IPS-20b (cell line): Measurements from ENCODE around the gene COG8.
"Not testable (repeated sequence)": the region's sequence is repeated elsewhere in the genome, so short reads cannot be mapped to it uniquely, and the experiment has no call there.

ENCODE experiments used
- H3K27ac ChIP-seq: one replicate; pipeline ENCODE4 v1.5.1; 2013; ENCODE audit warnings: low read length
- H3K27me3 ChIP-seq: 2 replicates; pipeline ENCODE4 v1.6.1; 2013; ENCODE audit warnings: mild to moderate bottlenecking, low read length, inconsistent platforms; ENCODE audit not compliant: insufficient read depth
- H3K36me3 ChIP-seq: 2 replicates; pipeline ENCODE4 v1.6.1; 2013; ENCODE audit warnings: low read depth, mild to moderate bottlenecking, inconsistent platforms, low read length, moderate library complexity; ENCODE audit not compliant: insufficient read depth
- H3K4me1 ChIP-seq: 2 replicates; pipeline ENCODE4 v1.6.1; 2013; ENCODE audit warnings: mild to moderate bottlenecking, control low read depth, inconsistent platforms, low read length, moderate library complexity; ENCODE audit not compliant: insufficient read depth
- H3K4me3 ChIP-seq: 2 replicates; pipeline ENCODE4 v1.5.1; 2013; ENCODE audit warnings: mild to moderate bottlenecking, low read length, inconsistent platforms
- H3K9ac ChIP-seq: 2 replicates; pipeline ENCODE4 v1.6.1; 2013; ENCODE audit warnings: low read depth, mild to moderate bottlenecking, inconsistent platforms, low read length, moderate library complexity
- H3K9me3 ChIP-seq: 2 replicates; pipeline ENCODE4 v1.6.1; 2013; ENCODE audit warnings: mild to moderate bottlenecking, low read depth, low read length, inconsistent platforms; ENCODE audit not compliant: insufficient read depth

Gene COG8

DNA sequence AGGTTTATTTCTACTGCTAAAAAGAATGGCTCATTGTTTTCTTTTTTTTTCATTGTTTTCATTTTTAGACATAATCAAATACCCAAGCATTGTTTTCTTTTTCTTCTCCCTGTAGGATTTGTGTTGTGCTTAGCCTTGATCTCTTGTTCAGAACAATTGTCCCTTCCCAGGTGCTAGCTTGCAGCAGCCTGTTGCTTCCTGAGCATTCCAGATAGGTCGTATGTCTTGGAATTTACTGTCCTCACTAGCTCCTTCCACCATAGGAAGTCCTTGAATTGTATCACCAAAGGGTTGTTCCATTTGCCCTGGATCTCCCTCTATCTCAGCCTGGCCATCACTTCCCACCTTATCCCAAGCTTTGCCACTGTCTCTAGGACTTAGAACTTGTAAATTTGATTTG, 38.2 kb downstream of the COG8 start:
- Histone ChIP-seq H3K9me3 (no peaks in the 10 kb centered on the region), H3K4me3 (no peak overlapping the region), H3K9ac (no peak overlapping the region), H3K27me3 (no peaks in the 10 kb centered on the region), H3K27ac (no peak overlapping the region), H3K4me1 (no peaks in the 10 kb centered on the region), H3K36me3 (peaks cover 33% of the 10 kb centered on the region)

DNA sequence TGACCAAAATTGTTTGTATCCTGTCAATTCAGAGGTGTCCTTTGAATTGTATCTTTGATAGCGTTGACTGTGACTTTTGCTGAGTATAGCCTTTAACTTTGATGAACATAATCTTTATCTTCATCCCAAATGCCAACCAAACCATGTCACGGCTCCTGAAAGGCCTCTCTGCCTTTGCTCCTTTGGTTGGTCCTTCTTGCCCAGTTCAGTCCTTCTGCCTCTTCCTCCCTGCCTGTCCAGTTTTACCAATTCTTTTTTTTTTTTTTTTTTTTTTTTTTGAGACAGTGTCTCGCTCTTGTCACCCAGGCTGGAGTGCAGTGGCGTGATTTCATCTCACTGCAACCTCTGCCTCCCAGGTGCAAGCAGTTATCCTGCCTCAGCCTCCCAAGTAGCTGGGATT, 41.1 kb downstream of the COG8 start:
- no peaks in the 10 kb centered on the region for H3K27me3 ChIP-seq
- no peaks in the 10 kb centered on the region for H3K4me1 ChIP-seq

DNA sequence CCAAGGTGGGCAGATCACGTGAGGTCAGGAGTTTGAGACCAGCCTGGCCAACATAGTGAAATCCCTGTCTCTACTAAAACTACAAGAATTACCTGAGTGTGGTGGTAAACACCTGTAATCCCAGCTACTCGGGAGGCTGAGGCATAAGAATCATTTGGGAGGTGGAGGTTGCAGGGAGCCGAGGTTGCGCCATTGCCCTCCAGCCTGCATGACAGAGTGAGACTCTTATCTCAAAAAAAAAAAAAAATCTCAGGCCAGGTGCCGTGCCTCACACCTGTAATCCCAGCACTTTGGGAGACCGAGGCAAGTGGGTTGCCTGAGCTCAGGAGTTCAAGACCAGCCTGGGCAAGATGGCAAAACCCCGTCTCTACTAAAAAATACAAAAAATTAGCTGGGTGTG, 42.6 kb downstream of the COG8 start:
- H3K27ac ChIP-seq, H3K27me3 ChIP-seq, H3K9me3 ChIP-seq, H3K4me1 ChIP-seq, H3K4me3 ChIP-seq, H3K9ac ChIP-seq: not testable (repeated sequence)
- H3K36me3 ChIP-seq: peaks cover 24% of the 10 kb centered on the region

More for the DNA sequence above, 41.1 kb downstream of the COG8 start:
- H3K36me3 ChIP-seq: peaks cover 27% of the 10 kb centered on the region
- no peaks in the 10 kb centered on the region for H3K9me3 ChIP-seq
- no peak overlapping the region for H3K4me3 ChIP-seq
- no peak overlapping the region for H3K27ac ChIP-seq
- H3K9ac ChIP-seq: no peak overlapping the region

DNA sequence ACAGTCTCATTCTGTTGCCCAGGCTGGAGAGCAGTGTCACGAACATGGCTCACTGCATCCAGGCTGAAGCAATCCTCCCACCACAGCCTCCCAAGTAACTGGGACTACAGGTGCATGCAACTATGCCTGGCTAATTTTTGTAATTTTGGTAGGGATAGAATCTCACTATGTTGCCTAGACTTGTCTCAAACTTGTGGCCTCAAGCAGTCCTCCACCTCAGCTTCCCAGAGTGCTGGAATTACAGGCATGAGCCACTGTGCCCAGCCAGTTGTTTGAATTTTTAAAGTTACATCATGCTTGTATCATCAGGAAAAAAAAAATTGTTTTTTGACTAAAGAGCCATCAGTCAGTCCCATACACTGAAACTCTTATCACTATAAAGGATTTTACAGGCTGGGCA, 45.3 kb downstream of the COG8 start:
- no peaks in the 10 kb centered on the region for H3K27me3 ChIP-seq
- H3K4me3 ChIP-seq: no peak overlapping the region
- no peaks in the 10 kb centered on the region for H3K36me3 ChIP-seq
- no peak overlapping the region for H3K9ac ChIP-seq
- no peaks in the 10 kb centered on the region for H3K4me1 ChIP-seq
- no peak overlapping the region for H3K27ac ChIP-seq
- H3K9me3 ChIP-seq: no peaks in the 10 kb centered on the region

DNA sequence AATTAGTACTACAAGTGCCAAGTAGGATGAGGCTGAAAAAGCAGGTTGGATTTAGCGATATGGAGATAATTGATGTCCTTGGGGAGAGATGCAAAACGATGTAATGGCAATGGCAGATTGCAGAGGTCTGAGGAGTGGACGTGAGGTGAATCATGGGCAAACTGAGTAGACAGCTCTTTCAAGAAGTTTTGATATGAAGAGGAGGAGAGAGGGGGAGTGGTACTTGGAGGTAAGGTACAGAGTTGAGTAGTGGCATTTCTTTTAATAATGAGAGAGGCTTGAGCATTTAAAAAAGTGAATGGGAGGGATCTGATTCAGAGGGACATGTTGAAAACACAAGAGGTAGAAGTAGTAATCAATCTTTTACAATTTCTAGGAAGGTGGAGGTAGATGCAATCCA, 46.0 kb downstream of the COG8 start:
- Histone ChIP-seq H3K27ac (no peak overlapping the region), H3K9me3 (no peaks in the 10 kb centered on the region), H3K9ac (no peak overlapping the region), H3K4me1 (no peaks in the 10 kb centered on the region), H3K27me3 (no peaks in the 10 kb centered on the region), H3K4me3 (no peak overlapping the region), H3K36me3 (no peaks in the 10 kb centered on the region)

DNA sequence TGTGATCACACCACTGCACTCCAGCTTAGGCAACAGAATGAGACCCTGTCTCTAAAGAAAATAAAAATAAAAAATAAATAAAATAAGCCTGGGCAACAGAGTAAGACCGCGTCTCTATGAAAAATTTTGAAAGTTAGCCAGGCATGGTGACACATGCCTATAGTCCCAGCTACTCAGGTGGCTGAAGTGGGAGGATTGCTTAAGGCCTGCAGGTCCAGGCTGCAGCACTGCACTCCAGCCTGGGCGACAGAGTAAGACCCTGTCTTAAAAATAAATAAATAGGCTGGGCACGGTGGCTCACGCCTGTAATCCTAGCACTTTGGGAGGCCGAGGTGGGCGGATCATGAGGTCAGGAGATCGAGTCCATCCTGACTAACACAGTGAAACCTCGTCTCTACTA, 47.7 kb downstream of the COG8 start:
- H3K4me3 ChIP-seq: not testable (repeated sequence)

DNA sequence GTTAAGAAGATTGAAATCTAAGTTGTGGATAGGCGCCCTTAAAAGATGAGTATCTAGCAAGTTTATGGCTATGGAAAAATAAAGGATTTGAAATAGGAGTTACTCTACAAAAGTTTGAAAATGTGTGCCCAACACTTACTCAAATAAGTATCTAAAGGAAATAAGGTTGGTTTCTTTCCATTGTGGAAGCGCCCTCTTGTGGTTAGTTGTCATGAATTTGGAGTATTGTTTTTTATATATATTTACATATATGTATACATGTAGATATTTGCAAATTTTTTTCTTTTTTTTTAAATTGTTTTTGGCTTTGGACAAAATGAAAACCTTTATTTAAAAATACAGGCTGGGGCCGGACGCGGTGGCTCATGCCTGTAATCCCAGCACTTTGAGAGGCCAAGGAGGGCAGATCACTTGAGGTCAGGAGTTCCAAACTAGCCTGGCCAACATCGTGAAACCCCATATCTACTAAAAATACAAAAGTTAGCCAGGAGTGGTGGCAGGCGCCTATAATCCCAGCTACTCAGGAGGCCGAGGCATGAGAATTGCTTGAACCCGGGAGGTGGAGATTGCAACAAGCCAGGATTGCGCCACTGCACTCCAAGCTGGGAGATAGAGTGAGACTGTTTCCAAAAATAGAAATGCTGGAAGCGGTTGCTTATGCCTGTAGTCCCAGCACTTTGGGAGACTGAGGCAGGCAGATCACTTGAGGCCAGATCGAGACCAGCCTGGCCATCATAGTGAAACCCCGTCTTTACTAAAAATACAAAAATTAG, 52.2 kb downstream of the COG8 start:
- no peak overlapping the region for H3K4me3 ChIP-seq
- no peaks in the 10 kb centered on the region for H3K27me3 ChIP-seq
- no peaks in the 10 kb centered on the region for H3K4me1 ChIP-seq
- H3K36me3 ChIP-seq: peaks cover 13% of the 10 kb centered on the region
- H3K9ac ChIP-seq: no peak overlapping the region
- H3K9me3 ChIP-seq: no peaks in the 10 kb centered on the region
- H3K27ac ChIP-seq: no peak overlapping the region

More for the DNA sequence above, 47.7 kb downstream of the COG8 start:
- not testable (repeated sequence) for H3K4me1 ChIP-seq, H3K27me3 ChIP-seq, H3K9me3 ChIP-seq, H3K36me3 ChIP-seq, H3K9ac ChIP-seq, H3K27ac ChIP-seq

DNA sequence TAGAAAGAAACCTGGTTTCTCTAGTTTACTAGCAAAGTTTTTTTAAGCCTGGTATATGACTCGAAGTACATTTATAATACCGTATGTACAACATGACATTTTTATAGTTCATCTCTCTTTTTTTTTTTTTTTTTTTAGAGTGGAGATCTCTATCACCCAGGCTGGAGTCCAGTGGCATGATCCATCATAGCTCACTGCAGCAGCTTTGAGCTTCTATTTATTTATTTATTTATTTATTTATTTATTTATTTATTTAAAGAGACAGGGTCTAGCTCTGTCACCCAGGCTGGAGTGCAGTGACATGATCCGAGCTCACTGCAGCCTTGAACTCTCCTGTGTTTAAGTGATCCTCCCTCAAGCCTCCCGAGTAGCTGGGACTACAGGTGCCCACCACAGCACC, 54.1 kb downstream of the COG8 start:
- Histone ChIP-seq H3K4me3 (no peak overlapping the region), H3K27me3 (no peaks in the 10 kb centered on the region), H3K9me3 (no peaks in the 10 kb centered on the region), H3K36me3 (peaks cover 13% of the 10 kb centered on the region), H3K27ac (no peak overlapping the region), H3K9ac (no peak overlapping the region), H3K4me1 (no peaks in the 10 kb centered on the region)

DNA sequence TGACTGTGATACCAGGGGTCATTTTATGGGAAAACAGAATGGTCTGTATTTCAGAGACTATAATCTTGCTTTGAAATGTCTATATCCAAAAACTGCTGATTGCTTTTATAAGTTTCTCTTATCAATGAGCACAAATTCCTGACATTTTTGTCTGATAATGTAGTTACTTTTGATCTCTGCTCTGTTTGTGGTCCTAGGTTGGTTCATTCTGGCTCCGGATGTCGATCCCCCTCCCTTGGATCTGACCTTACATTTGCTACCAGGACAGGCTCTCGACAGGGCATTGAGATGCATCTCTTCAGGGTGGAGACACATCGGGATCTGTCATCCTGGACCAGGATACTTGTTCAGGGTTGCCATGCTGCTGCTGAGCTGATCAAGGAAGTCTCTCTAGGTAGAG, 55.5 kb downstream of the COG8 start:
- H3K9ac ChIP-seq: no peak overlapping the region

DNA sequence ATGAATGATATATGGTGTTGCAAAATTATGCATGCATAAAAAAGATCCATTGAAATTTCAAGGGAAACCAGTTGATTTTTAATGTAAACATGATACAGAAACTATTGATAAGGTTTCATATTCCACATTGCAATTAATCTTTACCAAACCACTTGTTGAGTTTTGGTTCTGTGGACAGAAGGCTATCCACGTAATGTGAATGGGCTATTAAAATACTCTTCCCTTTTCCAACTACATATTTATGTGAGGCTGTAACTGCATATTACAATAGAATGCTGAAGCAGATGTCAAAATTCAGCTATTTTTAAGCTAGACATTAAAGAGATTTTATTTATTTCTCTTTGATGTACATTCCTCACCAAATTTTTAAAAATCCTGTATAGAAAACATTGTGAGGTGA, 62.0 kb downstream of the COG8 start:
- Histone ChIP-seq H3K9ac (no peak overlapping the region), H3K27me3 (no peaks in the 10 kb centered on the region), H3K36me3 (peaks cover 9% of the 10 kb centered on the region; the same call in 1 of the 2 replicates), H3K9me3 (no peaks in the 10 kb centered on the region), H3K4me1 (no peaks in the 10 kb centered on the region), H3K27ac (no peak overlapping the region), H3K4me3 (no peak overlapping the region)

More for the DNA sequence above, 55.5 kb downstream of the COG8 start:
- no peak overlapping the region for H3K4me3 ChIP-seq
- H3K9me3 ChIP-seq: no peaks in the 10 kb centered on the region
- no peak overlapping the region for H3K27ac ChIP-seq
- H3K4me1 ChIP-seq: no peaks in the 10 kb centered on the region
- no peaks in the 10 kb centered on the region for H3K27me3 ChIP-seq
- H3K36me3 ChIP-seq: peaks cover 13% of the 10 kb centered on the region
